ENCODE measurements around the gene RIT2. TPM values are rescaled to one million over a fixed set of nuclear protein-coding genes. Genes with fewer than 3 reads are reported as not detected.

The RIT2 gene
- total RNA-seq, 1 donor from 2014 or later: not detected

- TF ChIP-seq CTCF (IDR thresholded peaks at IDR 0.05; ENCODE audit: insufficient read depth, low read length, poor library complexity, severe bottlenecking): no peak
- Histone ChIP-seq H3K27me3 (ENCODE audit: control insufficient read depth, insufficient read depth, low read length) (no peaks in the 10 kb centered on the region), H3K4me3 (ENCODE audit: low read depth, low read length) (no peak overlapping the region), H3K36me3 (ENCODE audit: control insufficient read depth, insufficient read depth, low read length) (no peaks in the 10 kb centered on the region)
- no peak for DNase-seq (ENCODE audit: low read depth)
Measured at GRCh38 chr18:42941860-42942259, 173.6 kb downstream of the RIT2 start.

- H3K4me3 ChIP-seq (ENCODE audit: low read depth, low read length): no peak overlapping the region
Measured at GRCh38 chr18:42941021-42941420, 174.5 kb downstream of the RIT2 start.

GRCh38 chr18:42937436-42937835 lies 178.0 kb downstream of the RIT2 start:
- H3K27me3 ChIP-seq (ENCODE audit: control insufficient read depth, insufficient read depth, low read length): no peaks in the 10 kb centered on the region
- no peak for DNase-seq (ENCODE audit: low read depth)
- no peak for TF ChIP-seq CTCF (IDR thresholded peaks at IDR 0.05; ENCODE audit: insufficient read depth, low read length, poor library complexity, severe bottlenecking)
- H3K4me3 ChIP-seq (ENCODE audit: low read depth, low read length): no peak overlapping the region
- H3K36me3 ChIP-seq (ENCODE audit: control insufficient read depth, insufficient read depth, low read length): no peaks in the 10 kb centered on the region

More at GRCh38 chr18:42941021-42941420, 174.5 kb downstream of the RIT2 start:
- no peak for DNase-seq (ENCODE audit: low read depth)
- no peaks in the 10 kb centered on the region for H3K27me3 ChIP-seq (ENCODE audit: control insufficient read depth, insufficient read depth, low read length)
- TF ChIP-seq CTCF (IDR thresholded peaks at IDR 0.05; ENCODE audit: insufficient read depth, low read length, poor library complexity, severe bottlenecking): no peak
- no peaks in the 10 kb centered on the region for H3K36me3 ChIP-seq (ENCODE audit: control insufficient read depth, insufficient read depth, low read length)

- Histone ChIP-seq H3K36me3 (ENCODE audit: control insufficient read depth, insufficient read depth, low read length) (no peaks in the 10 kb centered on the region), H3K4me3 (ENCODE audit: low read depth, low read length) (no peak overlapping the region), H3K27me3 (ENCODE audit: control insufficient read depth, insufficient read depth, low read length) (no peaks in the 10 kb centered on the region)
- TF ChIP-seq CTCF (IDR thresholded peaks at IDR 0.05; ENCODE audit: insufficient read depth, low read length, poor library complexity, severe bottlenecking): no peak
- DNase-seq (ENCODE audit: low read depth): no peak
Measured at GRCh38 chr18:42936289-42936688, 179.2 kb downstream of the RIT2 start.

- Histone ChIP-seq H3K4me3 (ENCODE audit: low read depth, low read length) (no peak overlapping the region), H3K27me3 (ENCODE audit: control insufficient read depth, insufficient read depth, low read length) (no peaks in the 10 kb centered on the region), H3K36me3 (ENCODE audit: control insufficient read depth, insufficient read depth, low read length) (no peaks in the 10 kb centered on the region)
- peak; percentile 21 for DNase-seq (ENCODE audit: low read depth)
- no peak for TF ChIP-seq CTCF (IDR thresholded peaks at IDR 0.05; ENCODE audit: insufficient read depth, low read length, poor library complexity, severe bottlenecking)
Measured at GRCh38 chr18:42931491-42931890, 184.0 kb downstream of the RIT2 start.

GRCh38 chr18:42929857-42930256 lies 185.6 kb downstream of the RIT2 start:
- no peak for TF ChIP-seq CTCF (IDR thresholded peaks at IDR 0.05; ENCODE audit: insufficient read depth, low read length, poor library complexity, severe bottlenecking)
- Histone ChIP-seq H3K36me3 (ENCODE audit: control insufficient read depth, insufficient read depth, low read length) (no peaks in the 10 kb centered on the region), H3K27me3 (ENCODE audit: control insufficient read depth, insufficient read depth, low read length) (no peaks in the 10 kb centered on the region), H3K4me3 (ENCODE audit: low read depth, low read length) (no peak overlapping the region)
- DNase-seq (ENCODE audit: low read depth): no peak
